ENCODE results near the gene SERP2.

SERP2 gene

GRCh38 chr13:44395976-44396694 lies 22.5 kb downstream of the SERP2 start:
- no peak for TF ChIP-seq EZH2phosphoT487 (conservative IDR thresholded peaks at IDR 0.05; ENCODE audit: low read length)
- TF ChIP-seq, protein P1, sequence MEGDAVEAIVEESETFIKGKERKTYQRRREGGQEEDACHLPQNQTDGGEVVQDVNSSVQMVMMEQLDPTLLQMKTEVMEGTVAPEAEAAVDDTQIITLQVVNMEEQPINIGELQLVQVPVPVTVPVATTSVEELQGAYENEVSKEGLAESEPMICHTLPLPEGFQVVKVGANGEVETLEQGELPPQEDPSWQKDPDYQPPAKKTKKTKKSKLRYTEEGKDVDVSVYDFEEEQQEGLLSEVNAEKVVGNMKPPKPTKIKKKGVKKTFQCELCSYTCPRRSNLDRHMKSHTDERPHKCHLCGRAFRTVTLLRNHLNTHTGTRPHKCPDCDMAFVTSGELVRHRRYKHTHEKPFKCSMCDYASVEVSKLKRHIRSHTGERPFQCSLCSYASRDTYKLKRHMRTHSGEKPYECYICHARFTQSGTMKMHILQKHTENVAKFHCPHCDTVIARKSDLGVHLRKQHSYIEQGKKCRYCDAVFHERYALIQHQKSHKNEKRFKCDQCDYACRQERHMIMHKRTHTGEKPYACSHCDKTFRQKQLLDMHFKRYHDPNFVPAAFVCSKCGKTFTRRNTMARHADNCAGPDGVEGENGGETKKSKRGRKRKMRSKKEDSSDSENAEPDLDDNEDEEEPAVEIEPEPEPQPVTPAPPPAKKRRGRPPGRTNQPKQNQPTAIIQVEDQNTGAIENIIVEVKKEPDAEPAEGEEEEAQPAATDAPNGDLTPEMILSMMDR (IDR thresholded peaks at IDR 0.05; ENCODE audit: insufficient read depth, low read length, poor library complexity, severe bottlenecking): no peak
- no peak overlapping the region for H3K27ac ChIP-seq (ENCODE audit: low read depth, low read length)
- H3F3A ChIP-seq (ENCODE audit: insufficient read depth): no peaks in the 10 kb centered on the region
- no peaks in the 10 kb centered on the region for H3K9me3 ChIP-seq (ENCODE audit: insufficient read depth, low read length)
- H3K27me3 ChIP-seq (ENCODE audit: low read length): no peaks in the 10 kb centered on the region
- no peak overlapping the region for H3K9ac ChIP-seq (ENCODE audit: low read length)
- H3K4me2 ChIP-seq (ENCODE audit: low read depth, low read length, poor library complexity, severe bottlenecking): no peak overlapping the region
- H2AFZ ChIP-seq (ENCODE audit: low read depth, low read length, severe bottlenecking): no peak overlapping the region
- no peaks in the 10 kb centered on the region for H3K36me3 ChIP-seq (ENCODE audit: low read length)
- no peaks in the 10 kb centered on the region for H3K9me2 ChIP-seq (replicated peaks; ENCODE audit: insufficient read depth, low read length)
- no peak overlapping the region for H3K4me3 ChIP-seq (ENCODE audit: insufficient read depth, low read length, poor library complexity, severe bottlenecking)
- no peaks in the 10 kb centered on the region for H4K20me1 ChIP-seq (ENCODE audit: low read depth, low read length)
- no peaks in the 10 kb centered on the region for H3K79me2 ChIP-seq (ENCODE audit: insufficient read depth, low read length)

DNA sequence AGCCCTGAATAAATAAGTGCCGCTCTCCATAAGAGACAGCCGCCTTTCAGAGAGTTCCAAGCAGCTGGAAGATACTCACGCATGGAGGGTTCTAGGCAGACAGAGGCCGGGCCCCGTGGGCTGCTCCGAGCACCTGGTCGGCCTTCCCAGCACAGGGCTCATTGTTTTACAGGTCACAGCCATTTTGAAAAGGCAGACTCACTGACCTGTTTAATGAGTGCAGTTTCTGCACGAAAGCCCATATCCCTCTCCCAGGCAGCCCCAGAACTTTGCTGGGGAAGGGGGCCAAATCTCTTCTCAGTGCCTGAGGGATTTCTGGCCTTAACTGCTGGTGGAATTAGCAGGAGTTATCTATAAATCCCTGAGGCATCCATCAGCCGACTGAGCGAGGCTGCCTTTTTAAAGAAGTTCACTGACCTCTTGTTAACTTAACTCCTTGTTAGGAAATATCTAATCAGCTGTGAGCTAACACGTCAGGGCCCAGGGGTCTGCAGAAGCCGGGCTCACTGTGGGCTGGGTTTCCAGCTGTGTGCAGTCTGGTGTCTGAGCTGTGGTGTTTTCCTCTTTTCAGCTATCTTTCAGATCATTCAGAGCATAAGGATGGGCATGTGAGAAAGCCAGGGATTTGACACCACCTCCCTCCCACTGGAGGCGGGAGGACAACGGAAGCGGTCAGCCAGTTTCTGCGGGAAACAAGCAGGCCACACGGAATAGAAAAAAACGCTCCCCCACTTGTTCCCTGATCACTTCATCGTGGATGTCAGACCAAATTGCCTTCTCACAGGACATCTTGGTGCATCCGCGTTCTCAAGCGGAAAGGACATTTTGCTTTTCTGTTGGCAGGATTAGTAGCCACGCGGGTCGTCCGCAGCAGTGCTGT lies 23.3 kb downstream of the SERP2 start:
- no peaks in the 10 kb centered on the region for H3K9me2 ChIP-seq (replicated peaks; ENCODE audit: insufficient read depth, low read length)
- H3K79me2 ChIP-seq (ENCODE audit: insufficient read depth, low read length): no peaks in the 10 kb centered on the region
- no peak overlapping the region for H3K4me2 ChIP-seq (ENCODE audit: low read depth, low read length, poor library complexity, severe bottlenecking)
- H3K36me3 ChIP-seq (ENCODE audit: low read length): no peaks in the 10 kb centered on the region
- no peaks in the 10 kb centered on the region for H3F3A ChIP-seq (ENCODE audit: insufficient read depth)
- H3K27me3 ChIP-seq (ENCODE audit: low read length): no peaks in the 10 kb centered on the region
- no peaks in the 10 kb centered on the region for H4K20me1 ChIP-seq (ENCODE audit: low read depth, low read length)
- H2AFZ ChIP-seq (ENCODE audit: low read depth, low read length, severe bottlenecking): no peak overlapping the region
- H3K9me3 ChIP-seq (ENCODE audit: insufficient read depth, low read length): no peaks in the 10 kb centered on the region
- TF ChIP-seq EZH2phosphoT487 (conservative IDR thresholded peaks at IDR 0.05; ENCODE audit: low read length): no peak
- TF ChIP-seq, protein P1 (IDR thresholded peaks at IDR 0.05; ENCODE audit: insufficient read depth, low read length, poor library complexity, severe bottlenecking): no peak
- H3K27ac ChIP-seq (ENCODE audit: low read depth, low read length): no peak overlapping the region
- no peak overlapping the region for H3K9ac ChIP-seq (ENCODE audit: low read length)
- H3K4me3 ChIP-seq (ENCODE audit: insufficient read depth, low read length, poor library complexity, severe bottlenecking): no peak overlapping the region

DNA sequence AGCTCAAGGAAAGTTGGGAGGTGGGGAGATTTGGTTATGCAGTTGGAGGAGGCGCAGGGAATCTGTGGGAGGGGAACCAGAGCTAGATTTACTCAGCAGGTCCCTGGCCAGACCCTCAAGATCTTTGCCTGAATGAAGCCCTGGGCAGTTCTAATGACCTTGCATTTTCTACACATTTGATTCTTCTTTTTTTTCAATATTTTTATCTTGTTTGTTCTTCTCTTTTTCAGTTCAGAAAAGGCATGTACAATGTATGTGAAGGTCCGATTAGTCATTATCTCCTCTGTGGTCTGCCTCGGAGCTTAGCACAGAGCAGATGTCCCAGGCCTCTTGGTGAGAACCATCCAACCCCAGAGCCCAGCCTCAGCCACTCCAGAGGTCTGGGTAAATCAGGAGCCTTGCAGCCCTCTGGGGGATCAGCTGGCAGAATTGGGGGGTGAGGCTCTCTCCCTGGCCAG lies 24.2 kb downstream of the SERP2 start:
- no peaks in the 10 kb centered on the region for H3K36me3 ChIP-seq (ENCODE audit: low read length)
- no peak overlapping the region for H3K27ac ChIP-seq (ENCODE audit: low read depth, low read length)
- H3K4me3 ChIP-seq (ENCODE audit: insufficient read depth, low read length, poor library complexity, severe bottlenecking): no peak overlapping the region
- no peak overlapping the region for H3K4me2 ChIP-seq (ENCODE audit: low read depth, low read length, poor library complexity, severe bottlenecking)
- H3K79me2 ChIP-seq (ENCODE audit: insufficient read depth, low read length): no peaks in the 10 kb centered on the region
- no peak overlapping the region for H2AFZ ChIP-seq (ENCODE audit: low read depth, low read length, severe bottlenecking)
- TF ChIP-seq, protein P1 (IDR thresholded peaks at IDR 0.05; ENCODE audit: insufficient read depth, low read length, poor library complexity, severe bottlenecking): no peak
- TF ChIP-seq EZH2phosphoT487 (conservative IDR thresholded peaks at IDR 0.05; ENCODE audit: low read length): no peak
- H3F3A ChIP-seq (ENCODE audit: insufficient read depth): no peaks in the 10 kb centered on the region
- no peaks in the 10 kb centered on the region for H4K20me1 ChIP-seq (ENCODE audit: low read depth, low read length)
- H3K9me2 ChIP-seq (replicated peaks; ENCODE audit: insufficient read depth, low read length): no peaks in the 10 kb centered on the region
- no peaks in the 10 kb centered on the region for H3K9me3 ChIP-seq (ENCODE audit: insufficient read depth, low read length)
- no peak overlapping the region for H3K9ac ChIP-seq (ENCODE audit: low read length)
- H3K27me3 ChIP-seq (ENCODE audit: low read length): no peaks in the 10 kb centered on the region
